Measurements from ENCODE around the gene MEG3. TPM values are rescaled to one million over a fixed set of nuclear protein-coding genes. Genes with fewer than 3 reads are reported as not detected.

Gene MEG3
- total and polyA plus RNA-seq, 9 of the 15 experiments (the other 6 are each of a cell fraction or from before 2014, with no cell fraction given) = 0.10 to 5.3 (median 1.0) TPM; not detected in 1

DNA sequence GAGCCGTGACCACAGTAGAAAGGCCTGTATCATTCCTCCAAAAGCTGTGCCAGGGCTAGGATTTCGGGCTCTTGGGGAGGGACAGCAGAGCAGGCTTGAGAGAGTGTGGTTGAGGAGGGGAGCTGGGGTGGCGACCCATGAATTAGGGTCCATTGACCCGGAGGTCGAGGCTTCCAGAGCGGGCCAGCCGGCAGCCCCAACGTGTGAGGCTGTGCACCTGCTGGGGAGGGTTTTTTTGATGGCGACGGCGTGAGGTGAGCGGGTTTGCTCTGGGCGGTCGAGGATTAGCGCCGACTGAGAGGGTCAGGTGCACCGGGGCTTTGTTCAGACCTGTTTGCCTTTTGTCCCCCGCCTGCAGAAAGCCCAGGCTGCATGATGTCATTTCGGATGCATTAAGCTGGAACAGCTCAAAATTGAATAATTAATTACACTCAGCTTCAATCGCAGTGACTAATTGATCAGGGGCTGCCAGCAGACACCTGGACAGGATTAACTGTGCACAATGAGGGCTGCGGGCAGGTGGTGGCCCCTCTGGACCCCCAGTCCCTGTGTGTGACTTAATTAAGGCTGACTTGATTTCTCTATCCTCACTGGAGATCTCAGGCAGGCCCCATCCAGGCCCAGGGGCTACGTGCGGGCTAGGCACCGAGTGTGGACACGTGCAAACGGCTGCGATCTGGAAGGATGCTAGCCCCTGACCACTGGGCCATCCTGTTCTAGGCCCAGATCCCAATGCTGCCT, 42.1 kb upstream of the MEG3 start:
- CTCF ChIA-PET (ENCODE audit: low intra/inter-chr PET ratio) = interaction anchor here (0.6 kb wide), 1 partner anchor 362 kb away, joined by 3 read pairs; no protein-coding TSS in a partner anchor
- DNase-seq (ENCODE audit: extremely low read depth in 1 of 4, low spot score in 3 of 4) = no peak
- no peak overlapping the region for H3K27ac ChIP-seq (ENCODE audit: extremely low read depth, low read depth, low read length)
- H3K9me1 ChIP-seq (ENCODE audit: control insufficient read depth, insufficient read depth, low read length) = no peaks in the 10 kb centered on the region
- no peak overlapping the region for H3K4me2 ChIP-seq (ENCODE audit: insufficient read depth, low read length)
- intact Hi-C loops (cut with micrococcal nuclease) = no loop called here
- no peak for FAIRE-seq
- no peaks in the 10 kb centered on the region for H3K27me3 ChIP-seq (ENCODE audit: control insufficient read depth in 2 of 2, insufficient read depth in 2 of 2, low read length in 2 of 2)
- peaks cover 10 to 43% of the 10 kb centered on the region in 2 experiments for H3K4me1 ChIP-seq (replicated peaks in 1 of 2; ENCODE audit: control insufficient read depth in 2 of 2, insufficient read depth in 2 of 2, low read length in 2 of 2)
- whole genome bisulfite sequencing (ENCODE audit: insufficient coverage, low coverage, missing lambda C conversion rate) = 90% methylated on average over 20 of the region's 27 CpGs
- no peak overlapping the region; a peak in 1 of 4 replicates for H3K9ac ChIP-seq (ENCODE audit: insufficient read depth in 1 of 2, low read depth in 2 of 2, low read length in 2 of 2)
- BruUV-seq (replicated peaks) = no TSS peak
- in situ Hi-C loops (cut with MboI) = no loop called here
- H3K36me3 ChIP-seq (ENCODE audit: control insufficient read depth, insufficient read depth, low read length) = no peaks in the 10 kb centered on the region
- no peak for ATAC-seq
- no peaks in the 10 kb centered on the region for H3K9me3 ChIP-seq (replicated peaks; ENCODE audit: control insufficient read depth, insufficient read depth, low read depth, low read length)
- H4K20me1 ChIP-seq (replicated peaks; ENCODE audit: control insufficient read depth, insufficient read depth, low read length) = no peaks in the 10 kb centered on the region
- no peaks in the 10 kb centered on the region for H3K79me2 ChIP-seq (ENCODE audit: control insufficient read depth, insufficient read depth, low read length)
- H3K4me3 ChIP-seq = no peak overlapping the region
- H2AFZ ChIP-seq (ENCODE audit: low read depth, low read length) = no peak overlapping the region
- POLR2A ChIA-PET = no interaction called here
- TF ChIP-seq NR2F6 (CRISPR knock-in tag; IDR thresholded peaks at IDR 0.05) (no peak), SOX6 (IDR thresholded peaks at IDR 0.05) (no peak), BHLHE40 (IDR thresholded peaks at IDR 0.05; ENCODE audit: low read length) (no peak), POLR2AphosphoS5 (IDR thresholded peaks at IDR 0.05; ENCODE audit: control insufficient read depth, insufficient read depth, low read depth, low read length) (no peak), NR1H2 (CRISPR knock-in tag; IDR thresholded peaks at IDR 0.05) (no peak), ZNF316 (IDR thresholded peaks at IDR 0.05) (no peak), CBFA2T3 (IDR thresholded peaks at IDR 0.05) (no peak), NFYB (IDR thresholded peaks at IDR 0.05; ENCODE audit: extremely low read depth, insufficient read length) (no peak), DACH1 (IDR thresholded peaks at IDR 0.05; ENCODE audit: partially characterized antibody) (no peak), ZNF184 (CRISPR knock-in tag; IDR thresholded peaks at IDR 0.05) (no peak), ARNT (IDR thresholded peaks at IDR 0.05) (no peak)
- TF ChIP-seq, protein P1, sequence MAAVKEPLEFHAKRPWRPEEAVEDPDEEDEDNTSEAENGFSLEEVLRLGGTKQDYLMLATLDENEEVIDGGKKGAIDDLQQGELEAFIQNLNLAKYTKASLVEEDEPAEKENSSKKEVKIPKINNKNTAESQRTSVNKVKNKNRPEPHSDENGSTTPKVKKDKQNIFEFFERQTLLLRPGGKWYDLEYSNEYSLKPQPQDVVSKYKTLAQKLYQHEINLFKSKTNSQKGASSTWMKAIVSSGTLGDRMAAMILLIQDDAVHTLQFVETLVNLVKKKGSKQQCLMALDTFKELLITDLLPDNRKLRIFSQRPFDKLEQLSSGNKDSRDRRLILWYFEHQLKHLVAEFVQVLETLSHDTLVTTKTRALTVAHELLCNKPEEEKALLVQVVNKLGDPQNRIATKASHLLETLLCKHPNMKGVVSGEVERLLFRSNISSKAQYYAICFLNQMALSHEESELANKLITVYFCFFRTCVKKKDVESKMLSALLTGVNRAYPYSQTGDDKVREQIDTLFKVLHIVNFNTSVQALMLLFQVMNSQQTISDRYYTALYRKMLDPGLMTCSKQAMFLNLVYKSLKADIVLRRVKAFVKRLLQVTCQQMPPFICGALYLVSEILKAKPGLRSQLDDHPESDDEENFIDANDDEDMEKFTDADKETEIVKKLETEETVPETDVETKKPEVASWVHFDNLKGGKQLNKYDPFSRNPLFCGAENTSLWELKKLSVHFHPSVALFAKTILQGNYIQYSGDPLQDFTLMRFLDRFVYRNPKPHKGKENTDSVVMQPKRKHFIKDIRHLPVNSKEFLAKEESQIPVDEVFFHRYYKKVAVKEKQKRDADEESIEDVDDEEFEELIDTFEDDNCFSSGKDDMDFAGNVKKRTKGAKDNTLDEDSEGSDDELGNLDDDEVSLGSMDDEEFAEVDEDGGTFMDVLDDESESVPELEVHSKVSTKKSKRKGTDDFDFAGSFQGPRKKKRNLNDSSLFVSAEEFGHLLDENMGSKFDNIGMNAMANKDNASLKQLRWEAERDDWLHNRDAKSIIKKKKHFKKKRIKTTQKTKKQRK (IDR thresholded peaks at IDR 0.05; ENCODE audit: borderline replicate concordance, low read depth, low read length) = no peak
- TF ChIP-seq, protein P2, sequence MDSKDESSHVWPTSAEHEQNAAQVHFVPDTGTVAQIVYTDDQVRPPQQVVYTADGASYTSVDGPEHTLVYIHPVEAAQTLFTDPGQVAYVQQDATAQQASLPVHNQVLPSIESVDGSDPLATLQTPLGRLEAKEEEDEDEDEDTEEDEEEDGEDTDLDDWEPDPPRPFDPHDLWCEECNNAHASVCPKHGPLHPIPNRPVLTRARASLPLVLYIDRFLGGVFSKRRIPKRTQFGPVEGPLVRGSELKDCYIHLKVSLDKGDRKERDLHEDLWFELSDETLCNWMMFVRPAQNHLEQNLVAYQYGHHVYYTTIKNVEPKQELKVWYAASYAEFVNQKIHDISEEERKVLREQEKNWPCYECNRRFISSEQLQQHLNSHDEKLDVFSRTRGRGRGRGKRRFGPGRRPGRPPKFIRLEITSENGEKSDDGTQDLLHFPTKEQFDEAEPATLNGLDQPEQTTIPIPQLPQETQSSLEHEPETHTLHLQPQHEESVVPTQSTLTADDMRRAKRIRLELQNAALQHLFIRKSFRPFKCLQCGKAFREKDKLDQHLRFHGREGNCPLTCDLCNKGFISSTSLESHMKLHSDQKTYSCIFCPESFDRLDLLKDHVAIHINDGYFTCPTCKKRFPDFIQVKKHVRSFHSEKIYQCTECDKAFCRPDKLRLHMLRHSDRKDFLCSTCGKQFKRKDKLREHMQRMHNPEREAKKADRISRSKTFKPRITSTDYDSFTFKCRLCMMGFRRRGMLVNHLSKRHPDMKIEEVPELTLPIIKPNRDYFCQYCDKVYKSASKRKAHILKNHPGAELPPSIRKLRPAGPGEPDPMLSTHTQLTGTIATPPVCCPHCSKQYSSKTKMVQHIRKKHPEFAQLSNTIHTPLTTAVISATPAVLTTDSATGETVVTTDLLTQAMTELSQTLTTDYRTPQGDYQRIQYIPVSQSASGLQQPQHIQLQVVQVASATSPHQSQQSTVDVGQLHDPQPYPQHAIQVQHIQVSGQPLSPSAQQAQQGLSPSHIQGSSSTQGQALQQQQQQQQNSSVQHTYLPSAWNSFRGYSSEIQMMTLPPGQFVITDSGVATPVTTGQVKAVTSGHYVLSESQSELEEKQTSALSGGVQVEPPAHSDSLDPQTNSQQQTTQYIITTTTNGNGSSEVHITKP (IDR thresholded peaks at IDR 0.05; ENCODE audit: partially characterized antibody) = no peak

Measured in K562 (cell line).